GM21619 (cell line): Measurements from ENCODE around the gene CYP26C1.

ENCODE experiments used
- ATAC-seq: cut with Tn5 transposase; IDR thresholded peaks from one replicate; pipeline ENCODE4 v1.9.1; 2021; ENCODE audit not compliant: unreplicated experiment

Gene CYP26C1

GRCh38 chr10:93063977-93064660, 3.5 kb downstream of the CYP26C1 start:
- ATAC-seq = no peak

GRCh38 chr10:93064874-93065660, 4.5 kb downstream of the CYP26C1 start:
- no peak for ATAC-seq

- no peak for ATAC-seq
Observed at GRCh38 chr10:93065675-93066543, 5.3 kb downstream of the CYP26C1 start.

DNA sequence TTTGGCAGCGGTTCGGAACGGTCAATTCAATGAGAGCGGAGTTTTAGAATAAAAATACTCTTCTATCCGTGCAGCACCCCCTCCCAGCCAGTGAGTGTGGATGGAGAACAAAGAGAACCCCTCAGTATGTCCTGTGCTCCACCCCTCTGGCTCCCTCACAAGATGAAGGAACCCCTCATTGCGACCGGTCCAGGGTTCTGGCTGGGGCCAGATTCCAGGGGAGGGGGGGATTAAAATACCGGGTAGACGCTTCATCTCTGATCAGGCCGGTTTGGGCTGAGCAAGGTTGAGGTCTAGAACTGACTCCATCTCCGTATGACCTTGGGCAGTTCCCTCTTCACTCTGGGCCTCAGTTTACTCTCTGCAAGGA, 5.9 kb downstream of the CYP26C1 start:
- no peak for ATAC-seq

DNA sequence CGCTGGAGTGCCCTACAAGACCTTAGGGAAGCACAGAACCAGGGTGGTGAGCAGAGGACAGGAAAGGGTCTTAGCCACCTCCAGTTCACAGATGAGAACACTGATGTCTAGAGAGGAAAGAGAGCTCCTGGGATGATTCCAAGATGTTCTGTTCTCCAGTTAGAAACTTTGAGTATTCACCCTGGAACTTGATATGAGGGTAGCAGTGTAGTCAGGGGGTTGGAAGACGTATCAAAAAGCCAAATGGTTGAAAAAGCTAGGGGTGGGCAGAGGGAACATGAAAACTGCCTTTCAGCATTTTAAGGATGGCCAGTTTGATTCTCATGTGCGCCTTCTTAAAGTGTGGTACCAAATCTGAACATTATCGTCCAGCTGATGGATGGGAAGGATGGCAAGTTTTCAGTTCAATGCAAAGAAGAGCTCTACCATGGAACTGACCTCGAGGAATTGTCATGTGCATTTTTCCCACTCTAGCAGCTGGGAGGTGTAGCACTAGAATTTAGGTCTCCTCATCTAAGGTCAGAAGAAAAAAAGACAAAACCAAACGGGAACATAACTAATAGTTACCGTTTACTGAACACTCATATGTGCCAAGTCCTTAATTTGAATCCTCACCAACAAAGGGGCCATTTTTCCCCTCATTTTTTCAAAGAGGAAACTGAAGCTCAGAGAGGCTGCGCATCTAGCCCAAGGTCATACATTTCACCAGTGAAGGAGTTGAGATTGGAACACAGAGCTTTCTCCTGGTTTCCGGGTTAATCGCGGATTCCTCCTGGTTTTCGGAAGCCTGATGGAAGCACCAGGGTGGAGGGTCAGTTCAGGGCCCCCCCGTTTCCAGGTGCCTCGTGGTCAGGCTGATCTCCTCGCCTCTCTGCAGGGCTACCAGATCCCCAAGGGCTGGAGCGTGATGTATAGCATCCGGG, 7.1 kb downstream of the CYP26C1 start:
- no peak for ATAC-seq

DNA sequence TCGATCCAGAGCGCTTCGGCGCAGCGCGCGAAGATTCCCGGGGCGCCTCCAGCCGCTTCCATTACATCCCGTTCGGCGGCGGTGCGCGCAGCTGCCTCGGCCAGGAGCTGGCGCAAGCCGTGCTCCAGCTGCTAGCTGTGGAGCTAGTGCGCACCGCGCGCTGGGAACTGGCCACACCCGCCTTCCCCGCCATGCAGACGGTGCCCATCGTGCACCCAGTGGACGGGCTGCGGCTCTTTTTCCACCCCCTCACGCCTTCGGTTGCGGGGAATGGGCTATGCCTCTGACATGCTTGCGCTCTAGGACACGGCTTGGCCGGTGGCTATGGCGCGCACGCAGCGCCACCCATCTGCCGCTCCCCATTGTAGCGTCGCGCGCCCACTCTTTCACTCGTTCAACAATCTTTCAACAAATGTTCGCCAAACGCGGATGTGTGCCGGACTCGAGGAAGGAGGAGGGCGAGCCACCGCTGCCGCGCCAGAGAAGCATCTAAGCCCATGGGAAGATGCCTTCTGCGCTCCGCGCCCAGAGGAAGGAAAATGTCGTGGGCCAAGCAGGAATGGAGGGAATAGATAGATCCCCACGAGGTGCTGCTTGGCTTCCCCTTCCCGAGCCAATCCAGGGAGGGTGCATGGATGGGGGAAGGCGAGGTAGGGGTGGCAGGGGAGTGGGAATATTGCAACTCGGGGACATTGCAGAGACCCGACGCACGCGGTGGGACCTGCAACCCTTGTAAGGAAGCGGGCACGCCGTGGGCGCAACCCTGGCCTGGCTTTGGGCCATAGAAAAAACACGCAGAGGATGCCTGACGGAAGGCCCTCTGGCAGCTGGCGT, 8.0 kb downstream of the CYP26C1 start:
- ATAC-seq = no peak

DNA sequence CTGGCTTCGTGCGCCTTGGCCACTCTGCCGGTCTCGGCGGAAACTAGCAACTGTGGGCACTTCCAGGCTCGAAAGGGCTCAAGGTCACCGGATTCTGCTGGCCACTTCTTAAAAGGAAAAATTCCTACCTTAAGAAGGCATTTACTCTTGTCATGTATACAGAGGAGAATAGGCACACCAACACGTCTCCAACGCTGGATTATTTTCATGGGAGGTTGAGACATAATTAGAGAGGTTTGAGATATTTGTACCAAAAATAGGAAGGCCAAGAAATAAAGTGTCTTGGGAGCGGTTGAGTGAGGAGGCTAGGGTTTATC, 8.6 kb downstream of the CYP26C1 start:
- no peak for ATAC-seq

DNA sequence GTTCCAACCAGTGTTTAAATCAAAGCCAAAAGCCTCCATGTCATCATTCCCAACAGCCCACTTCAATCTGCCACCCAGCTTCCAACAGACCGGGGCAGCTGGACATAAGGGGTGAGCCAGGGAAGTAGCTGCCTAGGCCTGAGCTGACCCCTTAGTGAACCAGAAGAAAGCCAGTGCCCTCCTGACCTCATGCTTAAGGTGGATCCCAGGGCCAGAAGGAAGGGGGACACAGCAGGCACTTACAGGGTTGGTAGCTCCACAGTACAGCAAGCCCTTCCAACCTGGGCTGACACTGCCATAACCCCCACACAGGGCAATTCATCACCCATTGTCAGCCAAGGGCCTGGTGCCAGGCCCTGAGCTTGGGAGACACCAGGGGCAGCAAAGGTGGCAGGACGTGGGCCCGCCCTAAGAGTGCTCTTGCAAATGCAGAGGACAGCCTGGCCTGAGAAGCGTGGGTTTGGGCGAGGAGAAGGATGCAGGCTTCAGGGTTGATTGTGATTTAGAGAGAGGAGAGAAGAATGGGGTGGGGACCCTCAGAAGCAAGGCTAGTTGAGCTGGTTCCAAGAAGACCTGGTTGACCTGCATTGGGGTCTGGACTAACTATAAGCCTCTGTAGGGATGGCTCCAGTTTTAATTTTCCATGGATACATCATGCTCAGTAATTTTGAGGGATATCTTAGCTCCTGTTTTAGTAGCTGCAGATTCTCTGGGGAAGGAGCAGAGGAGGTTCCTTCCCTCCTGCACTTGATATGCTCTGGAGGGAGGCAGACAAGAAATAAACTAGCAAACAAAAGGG, 10.0 kb downstream of the CYP26C1 start:
- no peak for ATAC-seq

DNA sequence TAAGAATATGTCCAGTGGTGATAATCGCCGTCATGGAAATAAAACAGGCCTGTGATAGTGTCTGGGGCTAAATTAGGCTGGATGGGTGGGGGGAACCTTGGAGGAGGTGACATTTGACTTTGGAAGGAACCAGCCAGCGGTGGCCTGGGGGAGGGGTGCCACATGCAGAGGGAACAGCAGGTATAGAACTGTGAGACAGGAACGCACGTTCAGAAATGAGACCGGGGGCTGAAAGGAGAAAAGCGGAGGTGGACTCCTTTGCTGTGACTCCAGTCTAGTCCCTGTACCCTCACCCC, 10.5 kb downstream of the CYP26C1 start:
- ATAC-seq = no peak

- no peak for ATAC-seq
Observed at GRCh38 chr10:93071674-93072224, 11.2 kb downstream of the CYP26C1 start.

- ATAC-seq = no peak
Observed at GRCh38 chr10:93072225-93072712, 11.7 kb downstream of the CYP26C1 start.

- no peak for ATAC-seq
Observed at GRCh38 chr10:93072713-93073538, 12.3 kb downstream of the CYP26C1 start.

DNA sequence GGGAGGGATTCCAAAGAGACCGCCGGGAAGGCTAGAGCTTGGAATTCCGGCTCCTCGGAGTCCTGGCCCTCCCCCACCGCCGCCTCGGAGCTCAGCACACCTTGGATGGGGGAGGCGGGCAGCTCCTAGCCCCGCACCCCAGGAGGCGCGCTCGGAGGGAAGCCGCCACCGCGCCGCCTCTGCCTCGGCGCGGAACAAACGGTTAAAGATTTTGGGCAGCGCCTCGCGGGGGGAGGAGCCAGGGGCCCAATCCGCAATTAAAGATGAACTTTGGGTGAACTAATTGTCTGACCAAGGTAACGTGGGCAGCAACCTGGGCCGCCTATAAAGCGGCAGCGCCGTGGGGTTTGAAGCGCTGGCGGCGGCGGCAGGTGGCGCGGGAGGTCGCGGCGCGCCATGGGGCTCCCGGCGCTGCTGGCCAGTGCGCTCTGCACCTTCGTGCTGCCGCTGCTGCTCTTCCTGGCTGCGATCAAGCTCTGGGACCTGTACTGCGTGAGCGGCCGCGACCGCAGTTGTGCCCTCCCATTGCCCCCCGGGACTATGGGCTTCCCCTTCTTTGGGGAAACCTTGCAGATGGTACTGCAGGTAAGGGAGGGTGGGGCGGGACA, 13.0 kb downstream of the CYP26C1 start, which contains the start of gene CYP26A1:
Gene CYP26A1 (plus strand): TSS at position 355 of the 608 bp plus-strand sequence. CDS start 42 bp downstream, at position 397.
- no peak for ATAC-seq

DNA sequence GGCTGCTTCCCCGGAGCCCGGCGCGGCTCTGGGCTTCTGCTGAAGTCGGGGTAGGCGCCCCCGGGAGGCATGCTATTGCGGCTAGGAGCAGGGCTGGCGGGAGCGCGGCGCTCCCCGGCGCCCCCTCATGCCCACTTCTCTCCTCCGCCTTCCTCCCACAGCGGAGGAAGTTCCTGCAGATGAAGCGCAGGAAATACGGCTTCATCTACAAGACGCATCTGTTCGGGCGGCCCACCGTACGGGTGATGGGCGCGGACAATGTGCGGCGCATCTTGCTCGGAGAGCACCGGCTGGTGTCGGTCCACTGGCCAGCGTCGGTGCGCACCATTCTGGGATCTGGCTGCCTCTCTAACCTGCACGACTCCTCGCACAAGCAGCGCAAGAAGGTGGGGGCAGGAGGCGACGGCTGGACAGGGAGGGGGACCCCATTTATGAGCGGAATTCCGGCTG, 13.6 kb downstream of the CYP26C1 start:
- no peak for ATAC-seq

- ATAC-seq = no peak
Observed at GRCh38 chr10:93074597-93075368, 14.2 kb downstream of the CYP26C1 start.

GRCh38 chr10:93075369-93076221, 15.0 kb downstream of the CYP26C1 start:
- peak; percentile 51 for ATAC-seq
